Measurements from ENCODE around the gene FUT7. TPM values are rescaled to one million over a fixed set of nuclear protein-coding genes. Genes with fewer than 3 reads are reported as not detected.

Gene FUT7
- total and polyA plus RNA-seq, 2 donors from 2014 or later, result 0.60 TPM; not detected in 1

DNA sequence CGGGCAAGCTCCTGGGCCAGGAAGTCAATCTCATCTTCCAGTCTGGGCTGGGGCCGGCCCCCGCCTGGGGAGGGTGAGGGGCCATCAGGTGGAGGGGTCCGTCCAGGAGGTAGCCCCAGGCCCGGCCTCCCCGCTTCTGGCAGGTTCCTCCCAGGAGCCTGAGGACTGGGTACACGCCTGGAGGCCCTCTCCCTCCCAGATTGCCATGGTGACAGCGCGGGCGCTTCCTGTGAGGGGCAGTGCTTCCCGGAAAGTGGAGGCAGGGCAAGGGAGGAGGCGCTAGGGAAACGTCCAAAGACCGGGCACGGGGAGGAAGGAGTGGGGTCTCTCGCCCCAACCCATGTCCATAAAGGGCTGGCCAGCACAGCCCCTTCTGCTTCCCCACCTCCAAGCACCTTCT is 9.2 kb upstream of the FUT7 start:
- H3K9me3 ChIP-seq (ENCODE audit: control insufficient read depth in 2 of 3, insufficient read depth in 1 of 3, low read length in 3 of 3), result no peaks in the 10 kb centered on the region
- peaks cover 0 to 21% (median 0%) of the 10 kb centered on the region in 3 donors for H3K4me1 ChIP-seq (ENCODE audit: control insufficient read depth in 2 of 3, insufficient read depth in 2 of 3, low read depth in 1 of 3, low read length in 3 of 3)
- H3K4me3 ChIP-seq (ENCODE audit: low read length in 3 of 3), result no peak overlapping the region
- intact Hi-C loops (cut with DNase I), result no loop called here
- H3K9ac ChIP-seq (ENCODE audit: low read length in 3 of 3), result no peak overlapping the region
- H3K27ac ChIP-seq (ENCODE audit: low read depth in 2 of 2, low read length in 2 of 2), result no peak overlapping the region
- DNase-seq (peak; percentile 77 to 91 (median 78)), FAIRE-seq (no peak)
- H3K36me3 ChIP-seq (ENCODE audit: control insufficient read depth in 2 of 3, insufficient read depth in 3 of 3, low read length in 3 of 3), result no peaks in the 10 kb centered on the region
- no peak for TF ChIP-seq CTCF (IDR thresholded peaks at IDR 0.05; ENCODE audit: borderline replicate concordance, extremely low read depth, insufficient read depth)
- H3K27me3 ChIP-seq (ENCODE audit: control insufficient read depth, insufficient read depth, low read length), result peaks cover 6% of the 10 kb centered on the region

- no peak overlapping the region for H3K9ac ChIP-seq (ENCODE audit: low read length in 3 of 3)
- no peak for TF ChIP-seq CTCF (IDR thresholded peaks at IDR 0.05; ENCODE audit: borderline replicate concordance, extremely low read depth, insufficient read depth)
- no peaks in the 10 kb centered on the region for H3K9me3 ChIP-seq (ENCODE audit: control insufficient read depth in 2 of 3, insufficient read depth in 1 of 3, low read length in 3 of 3)
- H3K4me3 ChIP-seq (ENCODE audit: low read length in 3 of 3), result no peak overlapping the region
- peaks cover 0 to 18% (median 0%) of the 10 kb centered on the region in 3 donors for H3K4me1 ChIP-seq (ENCODE audit: control insufficient read depth in 2 of 3, insufficient read depth in 2 of 3, low read depth in 1 of 3, low read length in 3 of 3)
- H3K27ac ChIP-seq (ENCODE audit: low read depth in 2 of 2, low read length in 2 of 2), result no peak overlapping the region
- no peak for DNase-seq
- peaks cover 6% of the 10 kb centered on the region for H3K27me3 ChIP-seq (ENCODE audit: control insufficient read depth, insufficient read depth, low read length)
- intact Hi-C loops (cut with DNase I), result no loop called here
- no peak for FAIRE-seq
- no peaks in the 10 kb centered on the region for H3K36me3 ChIP-seq (ENCODE audit: control insufficient read depth in 2 of 3, insufficient read depth in 3 of 3, low read length in 3 of 3)
Observed at GRCh38 chr9:137040568-137040967, 8.7 kb upstream of the FUT7 start.

DNA sequence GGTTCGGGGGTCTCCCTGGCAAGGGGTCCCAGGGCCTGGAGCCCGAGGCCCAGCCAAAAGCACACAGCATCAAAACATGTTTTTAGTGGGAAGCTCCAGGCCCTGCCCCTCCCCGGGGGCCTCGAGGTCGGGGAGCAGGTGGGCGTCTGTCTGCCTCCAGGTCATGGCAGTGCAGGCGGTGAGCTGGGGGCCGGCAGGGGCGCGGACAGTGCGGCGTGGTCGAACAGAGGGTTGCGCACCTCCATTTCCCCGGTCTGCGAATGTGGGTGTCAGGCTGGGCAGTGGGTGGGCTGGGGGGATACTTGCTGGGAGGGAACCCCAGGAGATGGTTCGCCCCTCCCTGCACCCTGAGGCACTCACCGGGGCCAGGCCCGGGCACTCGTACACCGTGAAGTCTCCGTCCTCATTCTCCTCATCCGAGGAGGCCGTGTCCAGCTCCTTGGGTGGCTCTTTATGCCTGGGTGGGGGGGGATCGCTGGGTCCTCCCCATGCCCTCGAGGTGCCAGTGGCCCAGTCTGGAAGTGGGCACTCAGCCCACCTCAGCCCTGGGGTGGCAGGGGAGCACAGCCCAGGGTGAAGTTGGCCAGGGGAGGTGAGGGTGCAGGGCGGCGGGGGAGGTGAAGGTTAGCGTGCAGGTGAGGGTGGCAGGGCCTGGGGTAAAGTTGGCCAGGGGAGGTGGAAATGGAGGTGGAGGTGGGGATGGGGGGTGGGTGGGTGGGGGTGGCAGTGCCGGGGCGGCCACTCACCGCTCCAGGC is 7.9 kb upstream of the FUT7 start:
- no peak for FAIRE-seq
- Histone ChIP-seq H3K9me3 (ENCODE audit: control insufficient read depth in 2 of 3, insufficient read depth in 1 of 3, low read length in 3 of 3) (no peaks in the 10 kb centered on the region), H3K4me3 (ENCODE audit: low read length in 3 of 3) (no peak overlapping the region), H3K27me3 (ENCODE audit: control insufficient read depth, insufficient read depth, low read length) (peaks cover 3% of the 10 kb centered on the region), H3K4me1 (ENCODE audit: control insufficient read depth in 2 of 3, insufficient read depth in 2 of 3, low read depth in 1 of 3, low read length in 3 of 3) (peaks cover 0 to 15% (median 0%) of the 10 kb centered on the region in 3 donors), H3K27ac (ENCODE audit: low read depth in 2 of 2, low read length in 2 of 2) (no peak overlapping the region), H3K36me3 (ENCODE audit: control insufficient read depth in 2 of 3, insufficient read depth in 3 of 3, low read length in 3 of 3) (no peaks in the 10 kb centered on the region), H3K9ac (ENCODE audit: low read length in 3 of 3) (no peak overlapping the region)
- no peak for TF ChIP-seq CTCF (IDR thresholded peaks at IDR 0.05; ENCODE audit: borderline replicate concordance, extremely low read depth, insufficient read depth)
- intact Hi-C loops (cut with DNase I), result loop anchor here (10.0 kb wide), 1 partner anchor 255 kb away; no protein-coding TSS in a partner anchor
- no peak for DNase-seq
